Stimulated activated CD4-positive, alpha-beta T cell treated with anti-CD3 and anti-CD28 coated beads, Interleukin-15, amount 100 ng/mL, for 48 hours (primary cell): ENCODE data around the gene TSHZ1.

Source experiments
- DNase-seq, 2 donors: peaks; one replicate each; pipeline ENCODE4 v3.0.0-alpha.2; 2020; ENCODE audit warnings: low read depth in 2 of 2

Gene TSHZ1

DNA sequence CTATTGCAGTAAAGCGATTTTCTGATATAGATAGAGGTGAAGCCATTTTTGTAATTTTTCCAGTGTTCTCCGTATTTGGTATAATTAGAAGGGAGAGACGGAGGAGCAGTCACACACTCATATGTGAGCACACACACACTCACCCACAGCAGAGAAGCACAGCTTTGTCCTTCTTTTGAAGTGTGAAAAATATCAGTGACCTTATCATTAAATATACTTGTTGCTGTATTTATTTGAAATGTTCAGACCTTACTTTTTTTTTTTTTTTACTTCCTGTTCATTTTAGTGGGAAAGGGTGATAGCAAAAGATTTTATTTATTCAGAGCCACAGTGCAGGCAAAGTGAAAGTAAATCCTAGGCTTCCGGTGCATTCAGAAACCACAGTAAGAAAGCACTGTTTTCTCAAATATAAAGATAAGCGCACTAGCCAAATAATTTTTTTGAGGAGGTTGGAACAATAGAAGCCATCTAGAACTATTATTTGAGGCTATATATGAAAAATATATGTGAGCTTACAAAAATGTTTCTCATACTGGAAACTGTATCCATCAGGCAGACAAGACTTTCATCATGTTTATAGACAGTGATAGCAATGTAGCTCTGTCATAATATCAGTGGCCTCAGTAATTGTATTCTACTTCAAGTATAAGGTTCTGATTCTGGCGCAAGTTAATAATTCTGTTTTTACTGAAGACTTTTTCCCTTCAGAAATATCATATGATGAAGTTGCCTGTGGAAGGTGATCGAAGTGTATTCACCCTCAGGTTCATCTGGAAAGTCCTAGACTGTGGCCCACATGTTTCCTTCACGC is 37.2 kb downstream of the TSHZ1 start:
- DNase-seq: no peak

DNA sequence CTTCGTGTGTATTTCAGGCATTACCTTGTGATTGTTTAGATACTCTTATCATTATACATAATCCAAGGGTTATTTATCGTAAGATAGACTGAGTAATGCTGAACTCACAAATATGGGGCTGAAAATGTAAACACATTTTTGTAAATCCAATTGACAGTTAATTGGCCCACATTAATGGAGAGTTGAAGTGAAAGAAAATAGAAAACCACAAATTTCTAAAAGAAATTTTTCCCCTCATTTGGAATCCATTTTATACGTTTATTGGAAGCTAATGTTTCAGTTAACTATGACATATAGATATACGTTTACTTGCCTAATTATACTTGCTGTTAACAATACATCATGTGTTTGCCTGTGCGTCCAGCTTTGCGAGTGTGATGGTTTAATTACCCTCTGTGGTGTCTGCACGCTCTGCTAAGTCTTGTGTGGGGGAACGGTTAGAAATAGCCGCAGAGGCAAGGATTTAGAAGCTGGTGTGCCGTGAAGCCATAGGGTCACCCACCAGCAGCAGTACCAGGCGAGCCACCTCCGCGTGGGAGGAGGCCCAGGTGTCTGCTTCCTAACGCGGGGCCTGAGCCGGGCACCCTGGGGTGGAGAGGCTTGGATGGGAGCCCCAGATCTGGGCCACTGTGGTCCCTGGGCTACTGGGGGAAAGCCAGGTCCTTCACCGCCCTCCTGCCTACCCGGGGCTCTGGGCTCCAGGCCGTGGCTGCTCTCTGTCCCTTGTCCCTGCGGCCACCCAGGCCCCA is 38.0 kb downstream of the TSHZ1 start:
- no peak for DNase-seq

DNA sequence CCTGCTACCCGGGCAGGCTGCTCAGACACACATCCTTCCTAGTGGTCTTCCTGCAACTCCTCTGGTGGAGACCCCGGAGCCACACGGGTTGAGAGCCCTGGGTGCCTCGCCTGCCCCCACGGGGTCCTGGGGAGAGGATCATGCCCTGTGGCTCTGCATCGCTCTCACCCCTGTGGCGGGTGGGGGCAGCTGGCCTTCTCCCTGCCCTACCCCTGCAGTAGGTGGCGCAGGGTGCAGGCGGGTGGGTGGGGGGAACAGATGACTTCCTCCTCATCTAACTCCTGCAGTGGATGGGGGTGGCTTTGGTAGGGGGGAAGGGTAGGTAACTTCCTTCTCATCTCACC is 38.5 kb downstream of the TSHZ1 start:
- DNase-seq: no peak

DNA sequence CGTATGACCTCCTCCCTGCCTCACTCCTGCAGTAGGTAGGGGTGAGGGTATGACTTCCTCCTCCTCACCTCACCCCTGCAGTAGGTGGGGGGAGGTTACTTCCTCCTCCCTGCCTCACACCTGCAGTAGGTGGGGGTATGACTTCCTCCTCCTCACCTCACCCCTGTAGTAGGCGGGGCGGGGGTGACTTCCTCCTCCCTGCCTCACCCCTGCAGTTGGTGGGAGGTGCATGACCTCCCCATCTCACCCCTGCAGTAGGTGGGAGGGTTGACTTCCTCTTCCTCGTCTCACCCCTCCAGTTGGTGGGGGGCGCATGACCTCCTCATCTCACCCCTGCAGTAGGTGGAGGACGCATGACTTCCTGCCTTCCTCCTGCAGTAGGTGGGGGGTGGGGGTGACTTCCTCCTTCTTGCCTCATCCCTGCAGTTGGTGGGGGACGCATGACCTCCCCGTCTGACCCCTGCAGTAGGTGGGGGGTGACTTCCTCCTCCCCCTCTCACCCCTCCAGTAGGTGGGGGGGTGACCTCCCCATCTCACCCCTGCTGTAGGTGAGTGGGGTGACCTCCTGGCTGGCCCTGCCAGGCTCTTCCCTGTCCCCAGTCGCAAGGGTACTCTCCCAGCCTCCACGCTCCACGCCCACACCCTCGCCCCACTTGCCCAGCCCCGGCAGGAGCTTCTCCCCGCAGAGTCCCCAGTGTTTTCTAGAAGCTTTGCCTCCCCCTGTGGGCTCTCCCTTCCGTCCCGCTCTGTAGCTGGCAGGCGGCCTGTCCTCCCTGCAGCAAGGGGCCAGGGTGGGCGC is 39.3 kb downstream of the TSHZ1 start:
- DNase-seq: no peak

DNA sequence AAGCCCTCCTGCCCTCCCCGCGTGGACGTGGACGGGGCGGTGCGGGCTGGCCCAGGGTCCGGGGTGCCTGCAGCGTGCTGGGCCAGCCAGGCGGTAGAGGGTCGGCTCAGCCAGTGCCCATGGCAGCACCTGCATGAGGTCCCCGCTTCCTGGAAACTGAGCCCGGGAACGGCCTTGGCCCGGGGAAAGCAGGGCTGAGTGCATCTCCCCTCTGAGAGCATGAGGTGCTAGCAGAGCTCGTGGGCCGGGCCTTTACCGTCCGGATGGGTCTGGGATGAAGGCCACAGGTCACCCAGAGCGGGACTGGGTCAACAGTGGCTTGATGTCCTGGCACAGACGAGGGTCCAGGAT is 39.8 kb downstream of the TSHZ1 start:
- no peak for DNase-seq

DNA sequence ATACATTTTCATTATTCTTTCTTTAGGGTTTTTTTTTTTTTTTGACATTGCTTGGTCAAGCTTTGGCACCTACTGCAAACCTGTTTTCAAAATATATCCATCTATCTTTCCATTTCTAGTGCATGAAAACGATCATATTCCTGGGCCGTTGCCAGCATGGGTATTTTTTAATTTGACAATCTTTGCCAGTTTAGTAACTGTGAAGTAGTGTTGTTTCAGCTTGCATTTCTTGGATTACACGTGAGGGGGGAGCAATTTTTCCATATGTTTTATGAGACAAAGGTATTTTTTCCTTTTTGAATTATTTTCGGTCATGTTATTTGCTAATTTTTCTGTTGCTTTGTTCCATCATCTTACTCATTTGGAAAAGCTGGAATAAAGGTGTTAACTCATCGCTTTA is 40.9 kb downstream of the TSHZ1 start:
- no peak for DNase-seq

DNA sequence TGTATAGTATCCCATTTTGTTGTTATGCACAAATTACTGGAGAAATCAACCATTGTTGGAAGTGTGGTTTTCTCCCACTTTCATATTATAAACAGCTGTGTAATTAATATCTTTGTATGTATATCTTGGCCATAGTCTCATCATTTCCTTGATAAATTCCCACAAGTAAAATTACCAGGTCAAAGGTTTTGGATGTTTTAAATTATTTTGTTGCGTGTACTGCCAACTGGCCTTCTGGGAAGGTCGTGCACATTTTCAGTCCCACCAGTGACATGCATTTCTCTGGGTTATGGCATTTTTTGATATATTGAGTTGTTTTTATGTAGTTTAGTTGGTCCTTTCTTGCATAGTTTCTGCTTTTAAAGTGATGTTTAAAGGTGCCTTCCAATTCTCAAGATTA is 41.5 kb downstream of the TSHZ1 start:
- no peak for DNase-seq

DNA sequence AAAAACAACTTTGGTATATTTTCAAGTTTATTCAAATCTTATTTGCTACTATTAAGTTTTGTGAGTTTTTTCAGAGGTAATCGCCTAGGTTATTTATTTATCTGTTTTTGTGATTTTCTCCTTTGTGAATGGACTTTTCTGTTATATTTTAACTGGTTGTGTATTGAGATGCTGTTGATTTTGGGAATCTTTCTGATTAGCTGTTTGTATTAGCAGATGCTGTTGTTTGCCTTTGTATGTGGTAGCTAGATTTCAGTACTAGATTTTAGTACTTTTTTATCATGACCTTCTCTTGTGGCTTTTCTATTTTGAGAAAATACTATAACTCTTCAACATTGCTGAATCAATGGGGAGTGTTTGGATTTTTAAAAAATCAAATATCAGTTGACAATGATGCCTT is 42.4 kb downstream of the TSHZ1 start:
- no peak for DNase-seq

DNA sequence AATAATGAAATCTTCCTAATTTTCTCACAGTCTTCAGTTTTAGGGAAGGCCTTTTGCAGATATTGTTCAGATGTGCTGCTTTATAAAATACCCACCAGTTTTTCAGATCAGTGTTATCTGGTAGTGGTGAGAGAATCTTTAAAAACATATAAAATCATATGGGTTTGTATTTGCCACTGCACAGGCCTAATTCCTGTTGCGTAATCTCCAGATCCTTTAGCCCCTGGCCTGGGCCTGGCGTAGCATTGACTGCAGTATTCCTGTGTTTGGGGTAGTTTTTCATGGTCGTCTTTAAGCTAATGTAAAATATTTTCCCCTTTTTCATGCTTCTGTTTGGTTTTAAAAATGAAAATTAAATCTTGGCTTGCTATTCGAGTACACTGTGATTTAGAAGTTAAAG is 43.2 kb downstream of the TSHZ1 start:
- DNase-seq: no peak

DNA sequence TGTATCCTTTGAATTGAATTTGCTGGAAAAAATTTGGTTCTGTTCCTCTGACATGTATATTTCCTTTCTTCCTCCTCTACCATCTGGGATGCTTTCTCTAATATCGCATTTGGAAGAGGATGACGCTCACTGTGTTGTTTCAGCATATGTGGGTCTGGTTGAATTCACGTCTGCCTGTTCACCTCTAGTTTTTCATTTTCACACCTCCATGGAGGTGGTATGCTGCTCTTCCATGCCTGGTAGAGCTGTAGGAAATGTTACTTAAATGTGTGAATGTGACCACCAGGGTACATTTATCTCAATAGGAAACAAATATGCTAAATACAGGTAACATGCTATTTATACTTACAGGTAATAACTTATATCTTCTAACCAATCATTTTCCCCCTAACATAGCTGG is 44.5 kb downstream of the TSHZ1 start:
- DNase-seq: no peak

DNA sequence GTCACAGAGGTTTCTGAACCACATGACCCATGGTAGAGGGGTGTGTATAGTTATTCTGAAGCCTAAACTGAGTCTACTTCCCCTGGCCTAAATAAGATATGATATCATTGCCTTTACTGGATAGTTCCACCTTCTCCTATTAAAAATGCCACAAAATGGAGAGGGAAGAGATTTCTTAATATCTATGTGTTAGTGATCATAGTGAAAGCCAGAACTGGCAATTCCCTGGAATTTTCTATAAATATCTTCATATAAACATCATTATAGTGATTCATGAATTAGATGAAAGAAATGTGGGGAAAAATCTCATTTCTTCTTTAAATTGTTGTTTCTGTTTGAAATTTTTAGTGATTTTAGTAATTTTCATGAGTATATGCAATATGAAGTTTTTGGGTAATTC is 45.8 kb downstream of the TSHZ1 start:
- DNase-seq: no peak

DNA sequence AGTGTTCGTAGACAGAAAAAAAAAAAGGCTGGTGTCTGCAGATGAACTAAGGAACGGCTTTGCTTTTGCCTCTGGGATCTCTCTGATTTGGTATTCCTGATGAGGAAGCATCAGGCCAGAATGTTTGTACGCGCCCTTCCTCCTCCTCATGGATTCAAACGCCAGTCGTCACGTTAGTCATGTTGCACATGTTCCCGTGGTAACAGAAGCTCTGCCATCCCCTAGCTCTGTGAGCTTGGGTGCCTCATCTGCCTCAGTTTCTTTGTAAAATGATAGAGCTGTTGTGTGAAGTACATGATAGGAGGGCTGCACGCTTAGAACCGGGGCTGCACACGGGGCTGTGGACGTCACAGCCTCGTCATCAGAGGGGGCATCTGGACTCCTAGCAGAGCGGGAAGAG is 47.0 kb downstream of the TSHZ1 start:
- DNase-seq: no peak

DNA sequence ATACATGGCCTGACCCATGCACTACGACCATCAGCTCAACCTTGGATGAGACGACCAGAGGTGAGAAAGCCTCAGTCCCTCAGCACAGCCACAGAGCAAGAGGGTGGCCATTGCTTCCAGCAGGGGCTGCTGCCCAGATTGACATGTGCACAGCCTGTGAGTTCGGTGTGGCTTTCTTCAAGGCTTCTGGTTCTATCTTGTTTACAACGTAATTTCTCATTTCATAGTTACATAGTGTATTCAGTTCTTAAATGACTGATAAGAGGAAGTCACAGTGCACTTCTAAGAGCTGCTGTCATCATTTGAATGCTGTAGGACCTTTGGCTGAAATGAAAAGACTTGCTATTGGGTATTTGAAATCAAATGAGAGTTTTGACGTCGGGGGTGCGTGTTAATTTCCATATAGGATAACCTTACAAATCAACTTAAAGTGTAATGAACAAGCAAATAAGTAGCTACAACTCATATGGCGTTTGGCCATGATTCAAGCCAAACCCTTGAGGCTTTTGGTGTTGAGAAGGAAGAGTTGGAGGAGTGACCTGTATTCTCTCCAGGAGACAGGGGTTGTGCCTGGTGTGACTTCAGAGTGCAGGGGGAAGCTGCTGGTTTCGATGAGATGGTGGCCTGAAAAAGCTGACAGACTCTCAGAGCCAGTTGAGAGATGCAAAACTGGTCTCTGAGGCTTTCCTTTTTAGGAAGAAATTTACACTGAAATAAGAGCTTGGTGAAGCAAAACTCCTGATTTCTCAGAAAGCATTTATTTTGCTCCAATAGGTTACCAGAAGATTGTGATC is 51.0 kb downstream of the TSHZ1 start:
- DNase-seq: no peak

DNA sequence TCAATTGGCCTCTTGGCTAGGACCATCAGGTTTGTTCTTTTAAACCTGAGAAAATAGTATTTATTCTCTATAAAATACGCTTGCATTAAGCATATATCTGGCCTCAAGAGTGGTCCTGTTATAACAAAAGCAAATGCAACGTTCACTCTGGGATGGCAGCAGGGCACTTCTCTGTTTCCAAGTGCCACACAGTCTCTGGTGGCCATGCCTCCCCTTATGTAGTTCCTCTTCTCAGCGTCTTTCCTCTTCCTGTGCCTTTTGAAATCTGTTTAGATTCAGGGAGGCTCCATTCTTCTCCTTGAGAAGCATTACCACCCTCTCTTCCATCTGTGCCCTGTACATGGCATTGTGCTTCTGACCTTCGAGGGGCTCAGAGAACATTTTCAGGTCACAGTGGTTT is 51.9 kb downstream of the TSHZ1 start:
- no peak for DNase-seq

DNA sequence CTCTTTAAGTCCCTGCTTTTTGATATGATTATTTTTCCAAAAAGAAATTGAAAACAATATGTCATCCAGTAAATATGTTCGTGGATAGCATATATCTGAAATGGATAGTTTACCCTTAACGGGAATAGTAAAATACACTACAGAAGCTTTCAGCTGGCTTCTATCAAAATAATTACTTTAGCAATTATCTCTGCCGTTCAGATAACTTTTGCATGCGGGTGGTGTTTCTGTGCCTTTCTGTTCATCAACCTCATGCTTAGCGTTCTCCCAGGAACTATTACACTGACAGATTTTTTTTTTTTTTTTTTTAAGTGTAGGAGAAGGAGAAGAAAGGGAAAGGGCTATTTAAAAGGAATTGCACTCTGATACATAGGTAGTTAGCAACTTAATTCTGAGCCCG is 53.6 kb downstream of the TSHZ1 start:
- no peak for DNase-seq

DNA sequence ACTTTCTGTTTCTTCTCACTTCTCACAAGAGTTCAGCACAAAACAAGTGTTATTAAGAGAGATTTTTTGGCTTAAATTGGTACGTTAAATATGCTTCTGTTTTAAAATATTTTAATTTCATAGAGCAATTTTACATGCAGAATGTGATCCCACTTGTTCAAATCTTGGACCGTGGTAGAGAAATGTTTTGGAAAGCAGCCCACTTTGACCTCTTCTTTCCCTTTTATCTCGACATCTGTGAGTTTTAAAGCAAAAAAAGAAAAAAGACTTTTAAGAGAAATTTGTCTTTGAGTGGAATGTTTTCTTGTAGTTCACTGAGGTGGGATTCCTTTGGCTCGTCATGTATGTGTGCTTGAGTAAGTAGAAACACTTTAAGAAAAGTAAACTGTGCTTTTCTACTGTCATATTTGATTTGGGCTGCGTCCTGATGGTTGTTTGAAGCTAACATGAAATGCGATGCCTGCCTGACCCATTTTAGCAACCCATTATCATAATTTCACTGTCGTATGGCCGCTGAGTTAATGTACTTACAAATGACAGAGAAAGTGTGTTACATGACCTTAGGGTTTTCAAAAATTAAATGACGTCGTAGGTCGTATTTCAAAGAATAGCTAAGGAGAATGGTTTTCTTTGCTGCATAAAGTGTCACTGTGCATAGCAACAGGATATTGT is 54.5 kb downstream of the TSHZ1 start:
- DNase-seq: no peak

DNA sequence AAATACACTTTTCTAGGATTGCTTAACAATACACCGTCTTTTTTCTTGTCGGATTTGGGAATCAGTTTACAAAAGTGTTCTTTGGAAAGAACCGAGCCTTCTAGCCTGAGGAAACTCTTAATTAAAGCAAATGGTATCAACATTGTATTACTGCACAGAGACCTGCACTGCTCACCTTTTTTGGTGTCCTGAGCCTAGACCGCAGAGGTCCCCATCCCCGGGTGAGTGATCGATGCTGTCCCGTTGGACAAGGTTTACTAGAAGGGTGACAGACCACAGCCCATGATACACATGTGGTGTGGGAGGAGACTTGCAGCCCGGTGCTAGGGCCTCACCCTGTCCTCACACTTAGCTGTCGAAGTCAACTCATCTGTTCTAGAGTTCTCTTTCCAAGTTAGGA is 55.3 kb downstream of the TSHZ1 start:
- DNase-seq: no peak

DNA sequence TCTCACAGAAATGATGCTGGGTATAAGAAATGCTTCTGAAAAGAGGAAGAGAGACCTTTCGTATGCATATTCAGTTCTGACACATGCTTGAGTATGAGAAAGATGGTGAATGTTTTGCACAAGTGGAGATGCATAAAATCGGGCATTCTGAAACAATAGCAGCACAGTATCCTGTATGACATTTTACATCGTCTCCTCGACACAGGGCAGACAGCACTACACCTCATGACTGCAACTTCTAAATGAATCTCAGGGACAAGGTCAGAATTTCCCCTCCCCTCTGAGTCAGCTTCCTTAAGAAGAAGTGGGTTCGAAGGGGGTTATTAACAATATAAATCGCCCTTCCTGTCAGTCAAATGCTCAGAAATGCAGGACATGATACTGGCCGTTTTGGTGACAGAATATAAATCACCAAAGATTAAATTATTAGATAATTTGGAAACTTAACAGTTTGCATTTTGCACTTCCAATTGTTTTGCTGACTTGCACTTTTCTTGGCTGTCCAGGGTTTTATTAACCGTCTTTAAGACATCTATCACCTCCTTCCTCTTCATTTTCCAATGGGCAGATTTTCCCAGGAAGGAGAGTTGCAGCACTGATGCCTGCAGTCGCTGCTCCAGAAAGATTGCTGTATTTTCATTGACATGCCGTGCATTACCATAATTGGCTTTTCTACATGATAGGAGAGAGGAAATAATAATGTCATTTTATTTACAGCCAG is 57.2 kb downstream of the TSHZ1 start:
- DNase-seq: no peak

DNA sequence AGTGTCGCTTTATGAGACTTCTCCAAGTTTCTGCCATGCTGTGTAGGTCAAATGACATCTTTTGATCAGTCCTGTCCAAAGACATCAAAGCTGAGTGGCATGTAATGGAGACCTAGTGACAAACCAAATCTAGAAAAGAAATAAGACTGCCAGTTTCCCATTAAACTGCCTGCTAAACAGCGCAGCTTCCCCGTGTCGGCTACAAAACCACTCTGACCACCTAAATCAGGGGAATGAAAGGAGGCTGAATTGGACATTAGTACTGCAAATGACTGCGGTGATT is 57.7 kb downstream of the TSHZ1 start:
- DNase-seq: no peak

DNA sequence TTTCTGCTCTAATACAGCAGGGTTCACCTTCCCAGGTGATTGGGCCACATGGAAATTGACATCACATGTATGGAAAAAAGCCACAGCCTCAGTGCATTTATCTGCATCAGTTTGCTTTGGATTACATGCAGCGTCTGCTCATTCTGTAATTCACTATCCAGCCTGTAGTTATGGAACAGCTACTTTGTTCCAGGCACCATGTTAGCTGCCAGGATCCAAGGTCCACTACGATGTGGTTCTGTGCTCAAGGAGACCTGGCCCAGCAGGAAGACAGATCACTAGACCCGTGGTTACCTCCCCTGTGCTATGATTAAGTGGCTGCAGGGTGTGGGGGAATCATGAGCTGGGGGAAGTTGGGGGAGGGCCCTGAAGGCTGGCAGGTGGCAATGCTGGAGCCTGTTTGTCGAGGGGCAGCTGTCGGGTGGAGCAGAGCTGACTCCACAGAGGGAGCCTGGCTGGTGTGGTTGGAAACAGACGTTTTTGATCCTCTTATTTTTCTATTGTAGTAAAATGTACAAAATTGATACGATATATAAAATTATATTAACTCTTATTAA is 58.6 kb downstream of the TSHZ1 start:
- DNase-seq: no peak

DNA sequence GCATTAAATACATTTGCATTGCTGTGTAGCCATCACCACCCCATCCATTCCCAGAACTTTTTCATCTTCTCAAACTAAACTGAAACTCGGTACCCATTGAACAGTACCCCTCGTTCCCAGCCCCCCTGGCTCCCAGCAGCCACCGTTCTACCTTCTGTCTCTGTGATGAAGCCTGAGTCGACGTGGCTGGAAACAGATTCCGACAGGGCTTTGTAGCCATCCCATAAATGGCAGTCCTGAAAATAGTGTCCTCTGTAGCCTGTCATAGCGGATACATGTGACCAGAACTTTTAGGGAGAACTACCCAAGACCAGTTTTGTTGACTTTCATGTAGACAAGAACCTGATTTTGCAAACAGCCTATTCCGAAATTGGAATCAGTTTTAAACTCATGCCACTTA is 59.1 kb downstream of the TSHZ1 start:
- no peak for DNase-seq
